K562 (cell line): Measurements from ENCODE around the gene CDH18. TPM values are rescaled to one million over a fixed set of nuclear protein-coding genes. Genes with fewer than 3 reads are reported as not detected.
"Not testable (repeated sequence)": the region's sequence is repeated elsewhere in the genome, so short reads cannot be mapped to it uniquely, and the experiment has no call there.

Experiments used
- ATAC-seq: fragments of 200-7000 bp; cut with Tn5 transposase; 3 replicates; pipeline ENCODE4 v1.9.1; 2020; ENCODE audit warnings: moderate library complexity
- BruUV-seq: library from RNA; stranded (reverse); fragments of 400-500 nt; replicated peaks from 2 replicates; lab custom pipeline; 2021; lab: Mats Ljungman, UMichigan
- CTCF ChIA-PET: fragments of 300-600 bp; formaldehyde crosslinking; extraction: SDS; loops from one replicate; lab custom pipeline; 2021; ENCODE audit warnings: low intra/inter-chr PET ratio; lab: Yijun Ruan, JAX
- POLR2A ChIA-PET: fragments of 300-600, 350-650 bp; sonication (Branson Sonifier 250); formaldehyde crosslinking; extraction: SDS; loops from one replicate; lab custom pipeline; 2021; ENCODE audit warnings: antibody characterized with exemption, inconsistent platforms; lab: Yijun Ruan, JAX
- DNase-seq, 4 experiments: peaks; one replicate each; pipeline versions ENCODE4 v3.0.0 to v3.0.0-alpha.2; 2011 to 2018; ENCODE audit warnings: low spot score in 3 of 4, mixed read lengths in 3 of 4; ENCODE audit errors: extremely low read depth in 1 of 4
- FAIRE-seq: peaks from 2 replicates; lab custom pipeline; 2011; peaks lifted over from hg19 to GRCh38; lab: Jason Lieb, UNC
- H2AFZ ChIP-seq: 2 replicates; pipeline ENCODE4 v1.6.0; 2011; ENCODE audit warnings: low read depth, low read length, control low read depth, inconsistent platforms
- H3K27ac ChIP-seq: fragments of 200-600 bp; 3 replicates; pipeline ENCODE4 v1.8.0; 2011; ENCODE audit warnings: low read depth, mild to moderate bottlenecking, control low read depth, inconsistent platforms, low read length, moderate library complexity, mixed read lengths; ENCODE audit errors: extremely low read depth
- H3K27me3 ChIP-seq, 2 experiments: fragments of 300-600 bp in 1 of 2; 2 replicates in 1 of 2; 3 replicates in 1 of 2; pipeline versions ENCODE4 v1.6.0 to v1.8.0; 2011; ENCODE audit warnings: inconsistent platforms in 2 of 2, low read length in 2 of 2, mild to moderate bottlenecking in 1 of 2, mixed read lengths in 1 of 2, moderate library complexity in 1 of 2; ENCODE audit not compliant: control insufficient read depth in 2 of 2, insufficient read depth in 2 of 2
- H3K36me3 ChIP-seq: fragments of 300-600 bp; 3 replicates; pipeline ENCODE4 v1.8.0; 2011; ENCODE audit warnings: mild to moderate bottlenecking, low read length, inconsistent platforms; ENCODE audit not compliant: control insufficient read depth, insufficient read depth
- H3K4me1 ChIP-seq, 2 experiments: fragments of 200-600 bp in 1 of 2; replicated peaks in 1 of 2; 2 replicates in 1 of 2; 3 replicates in 1 of 2; pipeline versions ENCODE4 v1.5.1 to v1.8.0; 2011; ENCODE audit warnings: inconsistent platforms in 2 of 2, low read length in 2 of 2, mild to moderate bottlenecking in 1 of 2, mixed read lengths in 1 of 2, moderate library complexity in 1 of 2; ENCODE audit not compliant: control insufficient read depth in 2 of 2, insufficient read depth in 2 of 2
- H3K4me2 ChIP-seq: 2 replicates; pipeline ENCODE4 v1.6.1; 2011; ENCODE audit warnings: low read length, control low read depth, inconsistent platforms, mixed read lengths; ENCODE audit not compliant: insufficient read depth
- H3K4me3 ChIP-seq: fragments of 200-600 bp; sonication (generic), shearing (Covaris generic); 2 replicates; pipeline ENCODE4 v1.5.1; 2016; ENCODE audit warnings: control low read depth, inconsistent platforms
- H3K79me2 ChIP-seq: fragments of 200-600 bp; 3 replicates; pipeline ENCODE4 v1.8.0; 2011; ENCODE audit warnings: low read length, inconsistent platforms; ENCODE audit not compliant: control insufficient read depth, insufficient read depth
- H3K9ac ChIP-seq, 2 experiments: 2 replicates each; pipeline versions ENCODE4 v1.6.0 to v1.6.1; 2011; ENCODE audit warnings: low read depth in 2 of 2, low read length in 2 of 2, control low read depth in 1 of 2, inconsistent platforms in 1 of 2, mild to moderate bottlenecking in 1 of 2, mixed read lengths in 1 of 2; ENCODE audit not compliant: insufficient read depth in 1 of 2
- H3K9me1 ChIP-seq: one replicate; pipeline ENCODE4 v1.6.0; 2011; ENCODE audit warnings: inconsistent platforms, mild to moderate bottlenecking, low read length, moderate library complexity; ENCODE audit not compliant: control insufficient read depth, insufficient read depth
- H3K9me3 ChIP-seq: replicated peaks from 2 replicates; pipeline ENCODE4 v1.5.1; 2011; ENCODE audit warnings: low read depth, low read length, inconsistent platforms; ENCODE audit not compliant: control insufficient read depth, insufficient read depth
- H4K20me1 ChIP-seq: replicated peaks from 2 replicates; pipeline ENCODE4 v1.6.1; 2011; ENCODE audit warnings: low read length, inconsistent platforms, mixed read lengths; ENCODE audit not compliant: control insufficient read depth, insufficient read depth
- WGBS: fragments of 100-300 bp; shearing (Covaris generic); methylation state at CpG from one replicate; pipeline ENCODE4 v1.1.6; 2016; ENCODE audit warnings: low coverage, mixed read lengths; ENCODE audit not compliant: insufficient coverage; ENCODE audit errors: missing lambda C conversion rate; 5-methylcytosine and 5-hydroxymethylcytosine counted together
- in situ Hi-C: fragments of 300-500 bp; cut with MboI; formaldehyde crosslinking; loops from 4 replicates; pipeline ENCODE4 v1.15.0; 2018; ENCODE audit warnings: inconsistent platforms, mixed read lengths
- intact Hi-C: fragments of 100-400 bp; cut with micrococcal nuclease; formaldehyde crosslinking; loops from 2 replicates; pipeline ENCODE4 v1.14.2; 2022
- polyA plus RNA-seq, 8 experiments: library from polyadenylated mRNA; depleted of rRNA in 4 of 8; stranded (reverse) in 5 of 8; unstranded in 3 of 8; fragments of >200 nt; fragmentation: Nextera tagmentation in 2 of 8; fragmentation: Illumina TruSeq in 1 of 8; extraction: Ambion mirVana in 2 of 8; extraction: Trizol in 1 of 8; gene quantifications; 2 replicates each; pipeline versions ENCODE4 v1.2.1 to v1.2.3, GENCODE V29; 2011 to 2014; ENCODE audit warnings: inconsistent platforms in 1 of 8, missing spikeins in 1 of 8
- total RNA-seq, 7 experiments: library from RNA; depleted of rRNA in 6 of 7; stranded (reverse); fragments of >200 nt in 6 of 7; fragmentation: Illumina TruSeq in 2 of 7; extraction: Trizol in 2 of 7; gene quantifications; 2 replicates each; pipeline versions ENCODE4 v1.2.1 to v1.2.3, GENCODE V29; 2011 to 2021; ENCODE audit warnings: low replicate concordance in 1 of 7
- TF ChIP-seq, protein P1 (sequence below): sonication (generic); formaldehyde crosslinking; IDR thresholded peaks from 2 replicates; pipeline ENCODE4 v1.8.0; 2022; ENCODE audit warnings: mild to moderate bottlenecking, missing genetic modification reagents

Gene CDH18
- total and polyA plus RNA-seq, 9 of the 15 experiments (the other 6 are each of a cell fraction or from before 2014, with no cell fraction given): 0.18 to 1.4 (median 0.31) TPM

DNA sequence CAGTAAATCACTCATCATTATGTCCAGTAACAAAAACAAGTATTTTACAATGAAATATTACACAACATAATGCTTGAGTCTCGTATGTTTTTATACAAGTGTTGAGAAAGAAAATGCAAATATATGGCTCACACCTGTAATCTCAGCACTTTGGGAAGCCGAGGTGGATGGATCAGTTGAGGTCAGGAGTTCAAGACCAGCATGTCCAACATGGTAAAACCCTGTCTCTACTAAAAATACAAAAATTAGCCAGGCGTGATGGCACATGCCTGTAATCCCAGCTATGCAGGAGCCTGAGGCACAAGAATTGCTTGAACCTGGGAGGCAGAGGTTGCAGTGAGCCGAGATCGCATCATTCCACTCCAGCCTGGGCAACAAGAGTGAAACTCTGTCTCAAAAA is 211.1 kb downstream of the CDH18 start:
- H3K4me1 ChIP-seq, H3K4me3 ChIP-seq, ATAC-seq, H3K9ac ChIP-seq, in situ Hi-C loops, H3K9me1 ChIP-seq, H2AFZ ChIP-seq, H3K27me3 ChIP-seq, BruUV-seq, H3K79me2 ChIP-seq, FAIRE-seq, H4K20me1 ChIP-seq, intact Hi-C loops, H3K36me3 ChIP-seq, H3K27ac ChIP-seq, CTCF ChIA-PET, POLR2A ChIA-PET, DNase-seq, H3K9me3 ChIP-seq, H3K4me2 ChIP-seq: not testable (repeated sequence)
- 2% methylated on average over 5 of the region's 5 CpGs for WGBS

DNA sequence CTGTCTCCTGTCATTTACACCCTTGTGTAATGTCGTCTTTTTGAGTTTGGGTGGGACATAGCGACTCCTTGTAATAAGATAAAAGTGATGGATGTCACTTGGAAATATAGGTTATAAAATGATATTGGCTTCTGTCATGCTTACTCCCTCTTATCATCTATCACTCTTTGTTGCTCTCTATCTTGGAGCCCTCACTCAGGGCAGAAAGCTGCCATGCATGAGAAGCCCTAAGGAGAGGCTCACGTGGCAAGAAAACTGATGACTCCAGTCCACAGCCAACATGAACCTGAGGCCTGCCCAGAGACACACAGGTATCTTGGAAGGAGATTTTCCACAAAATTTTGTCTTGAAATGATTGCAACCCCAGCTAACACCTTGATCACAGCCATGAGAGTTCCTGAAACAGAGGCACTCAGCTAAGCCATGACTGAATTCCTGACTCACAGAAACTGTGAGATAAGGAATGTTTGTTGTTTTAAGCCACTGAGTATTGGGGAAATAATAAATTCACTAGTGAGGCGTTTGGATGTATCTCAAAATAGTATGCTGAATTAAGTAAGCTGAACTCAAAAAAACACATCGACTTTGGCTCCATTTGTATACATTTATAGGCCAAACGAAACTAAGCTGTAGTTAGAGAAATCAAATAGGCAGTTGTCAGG is 216.7 kb downstream of the CDH18 start:
- Histone ChIP-seq H3K36me3 (no peaks in the 10 kb centered on the region), H3K9me1 (no peaks in the 10 kb centered on the region), H3K27ac (no peak overlapping the region), H3K4me3 (no peak overlapping the region), H3K79me2 (no peaks in the 10 kb centered on the region), H3K4me1 (no peaks in the 10 kb centered on the region), H3K27me3 (no peaks in the 10 kb centered on the region), H4K20me1 (no peaks in the 10 kb centered on the region), H3K9ac (no peak overlapping the region), H2AFZ (no peak overlapping the region), H3K9me3 (no peaks in the 10 kb centered on the region), H3K4me2 (no peak overlapping the region)
- BruUV-seq: no TSS peak
- TF ChIP-seq, protein P1, sequence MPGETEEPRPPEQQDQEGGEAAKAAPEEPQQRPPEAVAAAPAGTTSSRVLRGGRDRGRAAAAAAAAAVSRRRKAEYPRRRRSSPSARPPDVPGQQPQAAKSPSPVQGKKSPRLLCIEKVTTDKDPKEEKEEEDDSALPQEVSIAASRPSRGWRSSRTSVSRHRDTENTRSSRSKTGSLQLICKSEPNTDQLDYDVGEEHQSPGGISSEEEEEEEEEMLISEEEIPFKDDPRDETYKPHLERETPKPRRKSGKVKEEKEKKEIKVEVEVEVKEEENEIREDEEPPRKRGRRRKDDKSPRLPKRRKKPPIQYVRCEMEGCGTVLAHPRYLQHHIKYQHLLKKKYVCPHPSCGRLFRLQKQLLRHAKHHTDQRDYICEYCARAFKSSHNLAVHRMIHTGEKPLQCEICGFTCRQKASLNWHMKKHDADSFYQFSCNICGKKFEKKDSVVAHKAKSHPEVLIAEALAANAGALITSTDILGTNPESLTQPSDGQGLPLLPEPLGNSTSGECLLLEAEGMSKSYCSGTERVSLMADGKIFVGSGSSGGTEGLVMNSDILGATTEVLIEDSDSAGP (CRISPR knock-in tag): no peak
- DNase-seq (no peak), ATAC-seq (no peak), FAIRE-seq (no peak)
- intact Hi-C loops (no loop called here), in situ Hi-C loops (no loop called here)
- WGBS: under 1% methylated on average over 6 of the region's 6 CpGs
- ChIA-PET CTCF (no interaction called here), POLR2A (no interaction called here)
